GM19239 (cell line): ENCODE measurements around the gene SH2D4B.
A peak's percentile ranks its signal among the peaks of the same experiment; 100 is the strongest.

Experiments
- DNase-seq: peaks from one replicate; pipeline ENCODE4 v3.0.0; 2011; ENCODE audit warnings: low spot score; ENCODE audit not compliant: insufficient read length
- FAIRE-seq: peaks from 2 replicates; lab custom pipeline; 2011; peaks lifted over from hg19 to GRCh38; lab: Jason Lieb, UNC

The SH2D4B gene

GRCh38 chr10:80537736-80538480, at the start of gene SH2D4B:
Gene SH2D4B, plus strand, starts transcription at chr10:80537902. Its CDS starts 430 bp downstream, at chr10:80538332.
- no peak for DNase-seq
- FAIRE-seq: no peak

DNA sequence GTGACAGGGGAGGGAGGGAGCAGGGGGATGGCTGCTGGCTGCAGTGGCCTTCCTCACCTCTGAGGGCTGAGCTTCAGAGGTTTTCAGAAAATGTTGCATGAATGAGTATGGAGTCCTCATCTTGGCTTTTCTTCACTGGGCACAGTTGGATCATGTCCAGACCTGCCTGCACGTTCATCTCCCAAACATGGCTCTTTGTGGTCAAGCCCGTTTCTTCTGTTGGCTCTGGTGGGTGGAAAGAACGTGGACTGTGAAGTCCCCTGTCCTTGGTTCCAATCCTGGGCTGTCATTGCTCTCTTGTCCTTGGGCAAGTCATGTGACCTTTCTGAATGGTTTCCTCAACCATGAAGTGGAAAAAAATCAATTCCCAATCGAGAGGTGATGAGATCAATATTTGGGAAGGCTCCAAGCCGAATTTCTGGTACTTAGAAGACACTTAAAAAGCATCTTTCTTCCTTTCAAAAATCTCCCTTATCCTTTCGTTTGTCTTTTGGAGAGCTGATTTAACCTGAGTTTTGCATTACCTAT, 49.1 kb upstream of the SH2D4B start:
- FAIRE-seq (no peak), DNase-seq (no peak)

DNA sequence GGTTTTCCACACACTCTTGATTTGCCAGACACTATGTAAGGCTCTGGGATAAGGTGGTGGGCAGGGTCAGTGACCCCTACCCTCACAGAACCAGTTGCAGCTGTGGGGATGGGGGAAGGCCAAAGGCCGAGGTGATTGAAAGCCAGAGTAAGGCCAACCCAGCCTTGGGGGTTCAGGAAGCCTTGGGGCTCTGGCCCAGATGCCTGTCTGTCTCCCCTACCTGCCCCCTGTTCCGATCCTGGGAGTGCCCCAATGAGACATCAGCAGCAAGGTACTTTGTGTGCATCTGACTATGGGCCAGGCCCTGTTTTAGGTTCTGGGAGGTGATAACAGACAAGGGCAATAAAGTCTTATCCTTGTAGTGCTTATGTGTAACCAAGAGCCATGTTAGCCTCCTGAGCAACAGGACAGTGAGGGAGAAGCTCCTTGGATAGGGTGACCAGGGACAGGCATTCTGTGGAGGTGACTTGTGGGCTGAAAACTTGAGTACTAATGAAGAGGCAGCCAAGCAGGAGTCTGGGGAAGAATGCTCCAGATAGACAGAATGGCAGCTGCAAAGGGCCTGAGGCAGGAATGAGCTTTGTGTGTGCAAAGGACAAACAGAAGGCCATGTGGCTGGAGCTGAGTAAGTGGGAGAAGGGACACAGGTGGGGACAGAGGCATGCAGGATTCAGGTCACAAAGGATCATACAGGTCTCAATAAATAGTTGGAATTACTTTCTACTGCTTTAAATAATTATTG, 48.2 kb upstream of the SH2D4B start:
- no peak for FAIRE-seq
- no peak for DNase-seq

DNA sequence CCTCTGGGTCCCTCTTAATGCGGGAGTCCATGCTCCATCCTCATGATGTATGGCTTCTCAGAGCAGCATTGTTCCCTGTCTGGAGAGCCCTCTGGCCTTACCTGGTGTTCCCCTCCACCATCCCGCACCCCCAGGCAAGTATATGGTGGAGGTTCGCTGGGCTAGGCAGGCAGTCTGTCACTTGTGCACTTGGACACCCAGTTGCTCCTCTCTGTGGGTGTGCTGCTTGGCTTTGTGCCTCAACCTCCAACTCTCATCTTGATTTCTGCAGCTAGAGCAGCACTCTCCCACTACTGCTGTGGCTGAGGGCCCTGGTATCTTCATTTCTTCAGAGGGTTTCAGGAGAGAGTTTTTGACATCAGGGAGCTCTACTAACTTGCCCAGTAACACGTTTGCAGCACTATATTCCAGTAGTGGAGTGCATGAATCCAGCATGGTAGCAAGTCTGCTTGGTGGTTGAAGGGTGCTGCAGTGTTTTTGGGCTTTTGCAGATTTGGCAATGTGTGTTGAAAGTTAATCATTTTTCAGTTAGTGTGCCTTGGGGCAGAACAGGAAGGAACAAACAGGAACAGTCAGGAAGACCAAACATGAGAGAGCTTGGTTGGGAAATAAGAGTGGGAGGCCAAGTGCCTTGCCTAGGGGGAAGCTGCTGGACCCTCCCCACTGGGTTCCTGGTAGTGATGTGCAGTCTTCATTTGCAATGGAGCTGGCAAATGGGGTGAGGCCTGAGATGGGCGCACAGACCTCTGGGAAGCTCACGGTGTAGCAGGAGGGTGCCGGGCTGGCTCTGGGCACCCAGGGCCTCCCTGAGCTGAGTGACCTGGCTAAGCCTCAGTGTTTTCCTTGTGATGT, 46.2 kb upstream of the SH2D4B start:
- DNase-seq: no peak
- FAIRE-seq: peak; percentile 58

- DNase-seq (no peak), FAIRE-seq (no peak)
Observed at GRCh38 chr10:80492848-80493521, 44.7 kb upstream of the SH2D4B start.

DNA sequence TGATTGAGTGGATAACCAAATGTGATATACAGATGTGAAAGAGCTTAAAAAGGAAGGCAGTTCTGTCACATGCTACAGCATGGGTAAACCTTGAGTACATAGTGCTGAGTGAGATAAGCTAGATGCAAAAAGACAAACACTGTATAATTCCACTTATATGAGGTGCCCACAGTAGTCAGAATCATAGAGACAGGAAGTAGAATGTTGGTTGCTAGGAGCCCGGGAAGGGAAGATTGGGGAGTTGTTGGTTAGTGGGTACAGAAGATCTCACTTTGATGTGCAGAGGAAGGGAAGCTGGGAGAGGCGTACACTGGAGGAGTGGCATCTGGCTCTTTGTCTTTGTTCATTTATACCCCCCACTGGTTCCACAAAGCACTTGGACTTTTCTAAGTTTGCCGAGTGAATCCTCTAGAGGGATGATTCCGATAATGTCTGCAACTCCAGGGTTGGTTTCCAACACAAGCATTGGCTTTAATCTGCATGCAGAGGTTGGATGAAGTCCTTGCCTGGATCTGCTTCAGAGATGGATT, 44.1 kb upstream of the SH2D4B start:
- FAIRE-seq: peak; percentile 79
- no peak for DNase-seq

GRCh38 chr10:80496555-80497172, 41.0 kb upstream of the SH2D4B start:
- FAIRE-seq (no peak), DNase-seq (no peak)

GRCh38 chr10:80497187-80498077, 40.3 kb upstream of the SH2D4B start:
- no peak for FAIRE-seq
- DNase-seq: no peak

GRCh38 chr10:80498078-80498832, 39.4 kb upstream of the SH2D4B start:
- DNase-seq (no peak), FAIRE-seq (no peak)

DNA sequence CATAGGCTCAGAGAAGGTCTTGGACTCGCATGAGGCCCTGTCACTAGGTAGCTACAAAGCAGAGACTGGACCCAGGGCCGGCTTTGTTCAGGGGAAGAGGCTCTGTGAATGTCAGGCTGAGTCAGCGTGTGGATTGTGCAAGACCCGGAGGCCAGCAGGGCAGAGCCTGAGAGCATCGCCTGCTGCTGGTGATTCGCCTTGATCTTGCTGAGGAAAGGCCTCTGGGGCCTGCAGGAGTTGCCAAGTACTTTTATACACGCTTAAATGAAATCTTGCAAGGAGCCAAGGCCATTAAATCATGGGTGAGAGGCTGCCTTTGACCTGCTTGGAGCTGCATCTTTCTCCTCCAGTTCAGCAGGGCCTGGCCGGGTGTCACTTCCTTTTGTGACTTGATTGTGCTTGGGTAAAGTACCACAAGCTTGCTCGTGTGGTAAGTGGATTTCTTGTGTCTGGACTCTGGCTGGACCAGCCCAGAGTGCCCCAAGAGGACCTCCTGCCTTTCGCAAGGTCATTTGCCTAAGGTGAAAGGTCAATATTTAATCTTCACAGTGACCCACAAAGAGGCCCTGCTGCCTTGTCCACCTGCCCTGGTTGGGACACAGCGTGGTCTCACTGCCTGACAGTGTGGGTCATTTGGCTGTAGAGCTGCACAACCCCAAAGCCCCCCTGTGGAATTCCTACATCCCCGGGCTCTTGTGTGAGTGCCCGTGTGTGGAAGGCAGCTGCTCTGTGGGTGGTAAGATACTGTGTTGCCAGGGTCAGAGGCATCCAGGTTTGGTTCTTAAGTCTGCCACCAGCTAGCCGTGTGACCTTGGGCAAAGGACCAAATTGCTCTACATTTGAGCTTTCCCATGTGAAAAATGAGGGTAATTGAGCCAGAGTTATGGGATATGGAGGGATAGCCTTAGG, 38.6 kb upstream of the SH2D4B start:
- no peak for DNase-seq
- FAIRE-seq: peak; percentile 35

DNA sequence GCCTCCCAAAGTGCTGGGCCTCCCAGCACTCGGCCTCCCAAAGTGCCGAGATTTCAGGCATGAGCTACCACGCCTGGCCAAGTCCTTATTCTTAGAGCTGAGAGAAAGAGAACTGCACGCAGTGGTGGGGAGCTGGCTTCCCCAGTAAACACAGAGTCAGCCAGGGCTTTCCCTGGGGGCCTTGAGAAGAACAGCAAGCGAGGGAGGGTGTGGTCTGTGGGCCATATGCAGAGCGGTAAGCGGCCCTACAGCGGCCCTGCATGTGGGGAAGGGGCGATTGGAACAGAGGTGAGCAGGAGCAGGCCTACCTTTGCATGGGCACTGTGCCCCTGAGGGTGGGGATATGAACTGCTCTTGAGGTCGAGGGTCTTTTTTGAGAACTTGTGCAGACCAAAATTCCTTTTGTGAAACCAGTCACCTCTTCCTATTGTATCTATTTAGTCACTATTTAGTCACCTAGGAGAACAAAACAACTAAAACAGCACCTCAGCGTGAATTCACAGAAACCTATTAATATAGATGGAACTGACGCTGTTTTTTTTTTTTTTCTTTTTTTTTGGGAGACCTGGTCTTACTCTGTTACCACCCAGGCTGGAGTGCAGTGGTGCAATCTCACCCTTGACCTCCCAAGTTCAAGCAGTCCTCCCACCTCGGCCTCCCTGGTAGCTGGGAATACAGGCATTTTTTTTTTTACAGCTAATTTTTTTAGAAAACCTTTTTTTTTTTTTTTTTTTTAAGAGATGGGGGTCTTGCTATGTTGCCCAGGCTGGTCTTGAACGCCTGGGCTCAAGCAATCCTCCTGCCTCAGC, 36.9 kb upstream of the SH2D4B start:
- no peak for FAIRE-seq
- no peak for DNase-seq

- no peak for DNase-seq
- no peak for FAIRE-seq
Observed at GRCh38 chr10:80501381-80501912, 36.3 kb upstream of the SH2D4B start.

DNA sequence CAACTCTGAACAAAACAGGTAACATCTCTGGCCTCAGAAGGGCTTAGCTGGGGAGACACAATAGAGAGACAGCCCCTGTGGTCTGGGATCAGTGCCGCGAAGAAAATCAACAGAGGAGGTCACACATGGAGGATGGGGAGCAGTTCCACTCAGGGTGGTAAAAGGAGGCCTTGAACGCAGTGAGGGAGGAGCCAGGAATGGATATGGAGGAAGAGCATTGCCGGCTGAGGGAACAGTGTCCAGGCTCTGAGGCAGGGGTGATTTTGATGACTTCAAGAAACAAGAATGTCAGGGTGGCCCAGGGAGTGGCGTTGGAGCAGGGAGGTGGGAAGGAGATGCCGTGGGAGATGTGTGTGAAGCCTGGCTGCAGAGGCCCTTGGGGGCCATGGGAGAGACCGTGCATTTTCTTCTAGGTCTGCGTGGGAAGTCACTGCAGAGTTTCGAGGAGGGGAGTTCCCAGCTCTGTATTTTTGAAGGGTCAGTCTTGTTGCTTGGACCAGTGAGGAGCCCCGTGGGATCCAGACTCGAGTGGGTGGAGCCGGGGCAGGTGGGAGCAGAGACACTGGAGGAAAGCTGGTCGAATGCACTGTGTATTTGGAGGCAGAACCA, 35.7 kb upstream of the SH2D4B start:
- no peak for DNase-seq
- FAIRE-seq: no peak

DNA sequence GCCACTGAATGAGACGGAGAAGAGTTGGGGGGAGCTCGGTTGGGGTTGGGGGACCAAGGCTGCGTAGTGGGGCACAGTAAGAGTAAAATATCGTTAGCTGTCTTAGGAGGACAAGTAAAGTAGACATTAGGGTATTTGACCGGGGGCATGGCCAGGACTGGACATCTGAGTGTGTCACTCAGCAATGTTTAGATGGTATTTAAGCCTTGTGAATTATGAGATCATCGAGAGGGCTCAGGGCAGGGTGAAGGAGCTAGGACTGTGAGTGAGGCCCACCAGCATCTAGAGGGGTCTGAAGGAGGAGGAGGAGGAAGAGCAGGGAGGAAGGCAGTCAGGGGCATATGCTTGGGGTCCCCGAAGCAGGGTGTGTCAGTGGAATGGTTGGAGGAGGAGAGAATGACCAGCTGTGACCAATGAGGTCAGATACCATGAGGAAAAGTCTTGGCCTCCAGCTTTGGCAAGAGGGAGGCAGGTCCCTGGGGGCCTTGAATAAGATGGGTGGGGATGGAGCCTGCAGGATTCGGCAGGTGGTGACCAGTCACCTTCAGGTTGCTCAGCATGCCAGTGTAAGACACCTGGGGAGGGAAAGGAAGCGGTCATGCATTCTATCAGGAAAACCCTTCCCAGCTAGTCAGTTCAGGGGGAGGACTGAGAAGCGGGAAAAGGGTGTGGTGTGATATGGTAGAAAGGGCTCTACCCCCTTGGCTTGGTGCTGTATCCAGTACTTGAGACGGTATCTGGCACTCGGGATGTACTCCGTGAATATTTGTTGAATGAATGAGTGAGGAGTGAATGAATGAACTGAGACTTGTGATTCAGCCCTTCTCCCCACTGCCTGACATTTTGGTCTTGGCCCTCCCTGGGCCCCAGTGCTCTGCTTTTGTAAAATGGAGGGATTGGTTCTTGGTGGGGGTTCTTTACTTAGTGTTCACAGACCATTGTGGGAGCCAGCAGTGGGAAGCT, 34.8 kb upstream of the SH2D4B start:
- no peak for FAIRE-seq
- no peak for DNase-seq
